ENCODE data around the gene PAK5.
"Not testable (repeated sequence)": the region's sequence is repeated elsewhere in the genome, so short reads cannot be mapped to it uniquely, and the experiment has no call there.

PAK5 gene

GRCh38 chr20:9677100-9677623 is 161.7 kb downstream of the PAK5 start:
- no peak for DNase-seq

DNA sequence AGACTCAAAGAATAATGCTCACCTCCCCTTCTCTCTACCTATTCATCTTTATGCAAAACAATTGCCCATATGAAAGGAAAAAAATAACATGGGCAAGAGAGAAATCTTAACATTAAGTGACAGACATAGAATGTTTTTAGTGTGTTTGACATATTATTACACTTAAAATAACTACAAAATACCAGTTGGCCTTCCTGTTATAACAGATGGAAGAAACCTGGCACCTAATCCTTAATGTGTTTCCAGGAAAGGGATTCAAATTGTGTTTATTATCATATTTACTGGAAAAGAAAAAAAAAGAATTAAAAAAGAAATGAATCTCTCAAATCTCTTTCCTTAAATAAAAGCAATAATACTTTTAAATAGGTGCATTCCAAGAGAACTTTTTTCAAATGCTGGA is 165.9 kb downstream of the PAK5 start:
- no peak for DNase-seq

- DNase-seq = no peak
Measured at GRCh38 chr20:9672027-9672426, 166.8 kb downstream of the PAK5 start.

GRCh38 chr20:9668381-9668780 is 170.5 kb downstream of the PAK5 start:
- no peak for DNase-seq

- no peak for DNase-seq
Measured at GRCh38 chr20:9663423-9663822, 175.5 kb downstream of the PAK5 start.

DNA sequence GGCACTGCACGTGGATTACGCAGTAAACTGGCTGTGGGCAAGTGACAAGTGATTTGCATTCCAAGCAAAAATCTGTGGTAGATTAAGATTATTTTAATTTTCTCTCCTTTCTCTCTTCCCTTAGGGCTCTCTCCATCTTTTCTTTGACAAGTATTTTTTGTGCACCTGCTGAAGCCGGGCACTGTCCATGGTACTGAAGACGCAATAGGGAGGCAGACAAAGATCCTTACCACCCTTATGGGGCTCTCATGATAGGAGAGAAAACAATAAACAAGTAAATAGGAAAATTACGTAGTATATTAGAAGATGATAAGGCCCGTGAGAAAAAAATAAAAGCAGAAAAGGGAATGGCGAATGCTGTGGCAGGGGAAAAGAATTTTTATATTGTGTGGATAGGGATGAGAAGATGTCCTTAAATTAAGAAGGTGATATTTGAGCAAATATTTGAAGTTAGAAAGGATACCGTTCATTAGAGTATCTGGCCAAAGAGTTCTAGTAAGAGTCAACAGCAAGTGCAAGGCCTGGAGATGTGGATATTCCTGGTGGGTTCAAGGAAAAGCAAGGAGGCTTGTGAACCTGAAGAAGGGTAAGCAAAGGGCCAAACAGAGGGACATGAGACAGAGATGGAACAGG is 178.5 kb downstream of the PAK5 start:
- no peak for DNase-seq

DNA sequence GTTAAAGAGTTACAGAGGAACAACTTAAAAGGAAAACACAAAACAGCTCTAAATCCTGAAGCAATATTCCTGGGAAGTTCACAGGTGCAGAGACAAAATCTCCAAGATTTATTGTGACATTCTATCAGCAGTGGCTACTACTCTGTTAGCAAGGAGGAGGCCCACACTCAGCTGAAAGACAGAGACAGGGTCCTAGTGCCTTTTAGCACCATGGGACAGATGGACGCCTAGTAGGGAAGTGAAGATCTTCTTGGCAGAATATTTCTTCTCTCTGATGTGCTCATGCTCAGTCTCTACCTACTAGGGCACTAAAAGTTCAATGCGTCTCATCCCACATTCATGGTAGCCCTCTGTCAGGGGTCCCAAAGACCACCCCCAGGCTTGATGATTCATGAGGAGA is 191.1 kb downstream of the PAK5 start:
- DNase-seq = no peak

GRCh38 chr20:9646375-9646774 is 192.5 kb downstream of the PAK5 start:
- no peak for DNase-seq

- DNase-seq = no peak
Measured at GRCh38 chr20:9642882-9643281, 196.0 kb downstream of the PAK5 start.

- DNase-seq = not testable (repeated sequence)
Measured at GRCh38 chr20:9641499-9642000, 197.3 kb downstream of the PAK5 start.

DNA sequence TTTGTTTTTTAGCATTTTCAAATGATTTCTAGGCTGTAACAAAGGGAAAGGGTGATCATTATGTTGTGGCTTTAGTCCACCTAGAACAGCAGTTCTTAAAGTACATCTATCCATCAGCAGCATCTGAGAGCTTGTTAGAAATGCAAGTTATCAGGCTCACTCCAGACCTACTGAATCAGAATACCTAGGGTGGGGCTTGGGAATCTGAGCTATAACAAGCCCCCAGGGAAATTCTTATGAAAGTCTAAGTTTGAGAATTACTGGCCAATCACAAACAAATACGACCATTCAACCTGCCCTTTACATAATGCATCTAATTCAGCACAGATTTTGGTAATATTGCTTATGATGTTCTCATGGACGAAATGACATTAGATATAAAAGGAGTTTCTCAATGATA is 201.0 kb downstream of the PAK5 start:
- no peak for DNase-seq

- DNase-seq = no peak
Measured at GRCh38 chr20:9635750-9636149, 203.1 kb downstream of the PAK5 start.

DNA sequence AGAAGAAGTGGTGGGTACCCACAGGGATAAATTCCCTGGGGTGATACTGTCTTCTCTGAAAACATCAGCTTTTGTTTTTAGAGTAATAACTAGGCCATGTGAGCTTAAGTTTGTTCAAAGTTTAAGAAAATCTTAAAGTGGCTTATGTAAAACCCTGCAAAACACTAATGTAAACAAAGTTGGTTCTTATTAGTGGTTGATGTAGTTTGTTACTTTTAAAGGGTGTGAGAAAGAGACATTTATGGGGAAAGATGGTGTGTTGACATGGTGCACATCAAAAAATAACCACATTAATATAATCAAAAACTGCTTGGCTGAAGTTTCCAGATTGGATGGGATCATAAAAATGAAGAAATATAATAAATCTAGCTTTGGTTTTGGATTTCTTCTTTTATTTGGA is 204.5 kb downstream of the PAK5 start:
- no peak for DNase-seq

DNA sequence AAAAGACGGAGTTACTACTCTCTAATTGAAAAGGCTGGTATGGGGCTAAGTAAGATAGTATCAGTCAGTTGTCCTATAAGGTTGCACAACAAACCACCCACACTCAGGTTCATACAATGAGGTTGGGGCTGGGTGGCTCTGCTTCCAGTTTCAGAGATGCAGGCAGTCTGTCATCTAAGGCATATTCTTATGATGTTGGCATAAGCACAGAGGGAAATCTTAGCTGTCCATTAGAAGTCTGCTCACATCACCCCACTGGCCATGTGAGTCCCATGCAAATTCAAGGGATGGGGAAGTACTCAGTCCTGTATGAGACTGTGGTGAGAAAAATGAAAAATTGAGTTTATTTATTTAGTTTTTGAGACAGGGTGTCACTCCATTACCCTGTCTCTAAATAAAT is 205.9 kb downstream of the PAK5 start:
- DNase-seq = no peak

DNA sequence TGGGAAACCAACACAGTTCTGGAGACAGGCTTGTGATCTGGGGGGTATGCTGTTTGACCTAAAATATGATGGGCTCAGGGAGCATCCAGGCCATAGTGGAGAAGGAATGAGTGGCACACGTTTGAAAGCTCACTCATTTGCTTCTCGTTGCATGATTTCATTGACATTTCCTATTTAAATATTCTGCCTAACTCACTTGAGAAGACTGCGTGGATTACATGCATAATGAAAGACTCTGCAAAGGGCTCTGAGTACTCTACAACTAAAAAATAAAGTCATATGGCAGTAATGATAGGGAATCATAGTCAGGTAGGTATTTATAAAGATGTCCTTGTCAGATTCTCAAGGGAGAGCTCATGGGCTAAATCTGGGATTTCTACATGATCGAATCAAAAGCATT is 206.6 kb downstream of the PAK5 start:
- DNase-seq = no peak

- DNase-seq = no peak
Measured at GRCh38 chr20:9630554-9630953, 208.3 kb downstream of the PAK5 start.

DNA sequence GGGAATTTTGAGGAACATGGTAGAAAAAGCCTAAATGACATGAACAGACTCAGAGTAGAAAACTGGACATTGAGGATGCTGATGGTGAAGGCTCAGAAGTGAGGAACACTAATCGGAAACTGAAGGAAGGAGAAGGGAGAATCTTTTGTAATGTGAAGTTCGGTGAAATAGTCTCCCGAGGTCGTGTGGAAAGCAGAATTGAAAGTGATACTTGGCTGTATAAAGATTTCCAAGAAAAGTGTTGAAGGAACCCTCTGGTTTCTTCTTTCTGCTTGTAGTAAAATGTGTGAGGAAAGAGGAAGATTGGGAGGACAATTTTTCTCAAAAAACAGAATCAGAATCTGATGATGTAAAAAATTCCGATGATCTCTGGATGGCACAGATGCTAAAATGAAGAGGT is 209.0 kb downstream of the PAK5 start:
- no peak for DNase-seq

GRCh38 chr20:9628589-9628988 is 210.3 kb downstream of the PAK5 start:
- DNase-seq = no peak

- DNase-seq = no peak
Measured at GRCh38 chr20:9628141-9628540, 210.7 kb downstream of the PAK5 start.

- DNase-seq = no peak
Measured at GRCh38 chr20:9627219-9627618, 211.7 kb downstream of the PAK5 start.

GRCh38 chr20:9626357-9626756 is 212.5 kb downstream of the PAK5 start:
- DNase-seq = no peak

DNA sequence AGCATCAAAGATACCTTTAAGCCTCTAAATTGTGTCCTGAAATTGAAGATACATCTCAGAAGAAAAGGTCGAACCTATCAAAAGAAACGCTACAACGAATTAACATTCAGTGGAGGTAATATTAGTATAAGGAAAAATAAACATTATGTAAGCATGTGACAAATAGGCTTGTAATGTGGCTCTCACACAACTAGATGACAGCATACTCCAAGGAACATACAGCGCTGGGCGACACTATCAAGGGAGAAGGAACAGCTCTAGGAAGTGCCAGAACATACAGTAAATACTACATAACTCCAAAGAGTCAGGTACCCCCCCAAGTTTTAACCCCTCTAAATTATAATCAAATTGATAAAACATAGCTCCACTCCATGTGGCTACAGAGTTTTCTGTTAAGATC is 220.9 kb downstream of the PAK5 start:
- DNase-seq = peak; percentile 11

GRCh38 chr20:9616833-9617461 is 221.9 kb downstream of the PAK5 start:
- DNase-seq = peak; percentile 45

GRCh38 chr20:9616455-9616805 is 222.4 kb downstream of the PAK5 start:
- no peak for DNase-seq
